ENCODE data around the gene IRX3.

GRCh38 chr16:54275956-54276355 lies 10.6 kb downstream of the IRX3 start:
- TF ChIP-seq CTCF (IDR thresholded peaks at IDR 0.05; ENCODE audit: control extremely low read depth in 1 of 3, insufficient read depth in 1 of 3, low read depth in 1 of 3, low read length in 3 of 3) (no peak), HDAC6 (IDR thresholded peaks at IDR 0.05; ENCODE audit: low read depth, low read length) (no peak), BRCA1 (IDR thresholded peaks at IDR 0.05; ENCODE audit: low read depth, low read length) (no peak), BCL11A (IDR thresholded peaks at IDR 0.05; ENCODE audit: low read depth in 2 of 2, low read length in 2 of 2) (no peak), EGR1 (IDR thresholded peaks at IDR 0.05; ENCODE audit: borderline replicate concordance, low read depth, low read length) (no peak), JUN (IDR thresholded peaks at IDR 0.05; ENCODE audit: low read depth, low read length) (no peak)

Measured in H1 (cell line).